Amniotic epithelial cell (primary cell): ENCODE measurements around the gene ADAMTS17.
A peak's percentile ranks its signal among the peaks of the same experiment; 100 is the strongest.

ENCODE experiments used
- DNase-seq: peaks from one replicate; pipeline ENCODE4 v3.0.0-alpha.2; 2010; ENCODE audit warnings: low read depth

Gene ADAMTS17

DNA sequence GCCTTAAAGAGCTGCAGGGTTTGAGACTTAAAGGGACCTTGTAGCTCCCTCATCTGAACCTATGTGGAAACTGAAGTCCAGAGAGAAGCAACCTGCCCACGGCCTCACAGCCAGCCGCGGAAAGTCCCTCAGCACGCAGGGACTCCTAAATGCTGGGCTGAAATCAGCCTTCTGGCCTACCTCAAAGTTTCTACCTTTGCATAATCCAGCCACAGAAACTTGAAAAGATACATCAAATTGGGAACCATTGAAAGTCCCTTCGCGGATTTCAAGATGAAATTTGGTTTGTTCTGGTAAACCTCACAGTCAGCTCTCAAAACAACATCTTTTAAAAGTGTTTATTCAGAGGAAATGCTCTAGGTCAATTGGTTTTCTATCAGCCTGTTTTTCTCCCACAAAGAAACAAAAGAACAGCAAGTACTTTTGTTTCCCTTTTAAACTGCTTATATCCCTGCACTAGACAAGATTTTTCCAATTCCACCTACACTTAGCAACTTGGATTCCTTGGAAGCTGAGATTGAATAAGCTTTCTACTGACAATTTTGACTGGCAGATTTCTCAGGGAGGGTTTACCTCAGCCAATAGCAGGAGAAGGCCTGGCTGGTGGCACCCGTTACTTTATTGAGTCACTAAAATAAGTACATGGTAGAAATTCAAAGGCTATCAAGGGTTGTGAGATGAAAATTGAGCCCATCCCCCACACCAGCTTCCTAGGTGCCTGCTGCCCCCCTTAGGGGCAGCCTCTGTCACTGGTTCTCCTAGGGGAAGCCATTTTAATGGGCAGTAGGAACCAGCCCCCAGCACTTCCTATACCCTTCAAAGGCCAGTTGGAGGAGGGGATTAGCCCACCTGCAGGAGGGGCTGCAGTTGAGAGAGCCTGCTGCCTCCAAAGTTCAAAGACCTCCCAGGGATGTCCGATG, 171.2 kb downstream of the ADAMTS17 start:
- DNase-seq = no peak

GRCh38 chr15:100169615-100170290, 172.0 kb downstream of the ADAMTS17 start:
- DNase-seq = no peak

- no peak for DNase-seq
Observed at GRCh38 chr15:100168787-100169186, 173.0 kb downstream of the ADAMTS17 start.

DNA sequence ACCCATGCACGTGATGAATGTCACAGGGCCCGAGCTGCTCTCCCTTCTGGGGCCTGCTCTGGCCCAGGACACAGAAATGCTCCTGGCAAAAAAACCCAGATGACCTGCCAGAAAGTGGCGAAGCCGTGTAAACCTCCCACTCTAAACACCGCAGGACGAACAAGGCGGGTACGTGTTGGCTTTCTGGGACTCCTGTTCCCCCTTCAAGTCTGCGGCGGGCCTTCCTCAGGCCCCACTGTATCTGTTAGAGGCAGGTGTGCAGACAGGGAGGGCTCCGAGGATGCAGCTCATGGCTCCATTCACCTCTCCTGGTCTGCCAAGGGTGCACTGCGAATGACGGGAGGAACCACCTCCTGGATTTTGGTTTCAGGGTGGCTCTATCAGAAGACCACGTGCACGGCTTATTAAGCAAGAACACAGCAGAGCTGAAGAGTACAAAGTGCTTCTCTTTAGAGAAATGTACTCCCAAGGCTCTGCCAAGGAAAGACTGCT, 173.8 kb downstream of the ADAMTS17 start:
- no peak for DNase-seq

- DNase-seq = no peak
Observed at GRCh38 chr15:100166313-100166712, 175.5 kb downstream of the ADAMTS17 start.

- DNase-seq = no peak
Observed at GRCh38 chr15:100163961-100164360, 177.8 kb downstream of the ADAMTS17 start.

DNA sequence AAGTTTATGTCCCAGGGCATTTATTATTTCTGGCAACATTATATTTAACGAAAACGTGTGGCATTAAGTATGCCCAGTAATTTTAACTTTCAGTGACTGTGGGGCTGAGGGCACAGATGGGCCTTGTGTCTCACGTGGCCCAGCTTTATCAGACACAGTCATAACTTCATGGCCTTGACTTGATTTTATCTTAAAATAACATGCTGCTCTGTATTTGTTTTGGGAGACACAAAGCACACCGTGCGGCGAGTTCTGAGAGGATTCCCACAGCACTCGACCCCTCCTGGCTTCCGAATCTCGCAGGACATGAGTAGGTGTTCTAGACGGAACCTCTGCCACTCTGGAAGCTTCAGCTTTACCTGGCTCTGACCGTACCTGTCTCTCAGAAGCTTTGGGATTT, 180.8 kb downstream of the ADAMTS17 start:
- no peak for DNase-seq

DNA sequence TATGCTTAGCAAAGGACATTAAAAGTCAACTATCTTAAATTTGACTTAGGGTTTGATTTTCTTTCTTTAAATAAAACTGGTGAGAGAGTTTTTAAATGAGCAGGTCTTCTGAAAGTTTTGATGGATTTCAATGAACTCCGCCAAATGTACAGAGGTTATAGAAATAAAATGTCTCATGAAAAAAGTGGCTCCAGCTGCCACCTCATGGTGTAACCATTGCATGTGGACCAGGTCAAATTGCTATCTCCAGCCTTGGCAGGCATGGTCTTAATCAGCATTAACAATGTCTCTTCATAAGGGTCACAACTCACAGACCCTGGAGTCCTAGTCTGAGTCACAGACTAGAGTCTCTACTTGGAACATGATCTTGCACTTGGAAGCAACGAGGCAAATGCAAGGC, 182.3 kb downstream of the ADAMTS17 start:
- DNase-seq = no peak

DNA sequence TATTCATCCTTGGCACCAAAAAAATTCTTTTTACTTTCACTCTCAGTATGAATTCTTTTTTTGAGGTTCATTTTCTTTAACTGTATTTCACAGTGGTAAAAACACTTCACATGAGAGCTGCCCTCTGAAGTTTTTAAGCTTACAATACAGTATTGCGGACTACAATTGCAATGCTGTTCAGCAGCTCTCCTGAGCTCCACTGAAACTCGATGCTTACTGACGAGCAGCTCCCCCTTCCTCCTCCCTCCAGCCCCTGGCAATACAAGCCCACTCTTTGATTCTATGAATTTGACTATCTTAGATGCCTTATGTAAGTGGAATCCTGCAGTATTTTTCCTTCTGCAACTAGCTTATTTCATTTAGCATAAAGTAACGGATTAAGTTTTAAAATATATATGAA, 183.4 kb downstream of the ADAMTS17 start:
- DNase-seq = no peak

DNA sequence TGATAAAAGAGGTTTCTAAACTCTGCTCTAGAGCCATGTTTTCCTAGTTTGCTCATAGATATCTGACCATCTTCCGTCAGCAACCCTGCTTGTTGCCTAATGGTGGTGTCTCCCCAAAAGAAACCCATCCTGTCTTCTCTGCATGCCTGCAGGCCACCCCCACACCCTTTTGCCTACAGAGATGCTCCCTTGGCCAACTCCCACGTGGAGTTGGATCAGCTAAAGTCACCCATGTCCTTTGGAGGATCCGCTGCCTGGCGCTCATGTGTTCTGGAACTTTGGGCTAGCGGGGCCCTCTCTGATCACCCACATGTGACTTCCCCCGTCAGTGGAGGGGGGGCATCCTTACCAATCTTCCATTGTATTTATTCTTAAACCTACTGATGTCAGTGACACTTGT, 185.6 kb downstream of the ADAMTS17 start:
- no peak for DNase-seq

DNA sequence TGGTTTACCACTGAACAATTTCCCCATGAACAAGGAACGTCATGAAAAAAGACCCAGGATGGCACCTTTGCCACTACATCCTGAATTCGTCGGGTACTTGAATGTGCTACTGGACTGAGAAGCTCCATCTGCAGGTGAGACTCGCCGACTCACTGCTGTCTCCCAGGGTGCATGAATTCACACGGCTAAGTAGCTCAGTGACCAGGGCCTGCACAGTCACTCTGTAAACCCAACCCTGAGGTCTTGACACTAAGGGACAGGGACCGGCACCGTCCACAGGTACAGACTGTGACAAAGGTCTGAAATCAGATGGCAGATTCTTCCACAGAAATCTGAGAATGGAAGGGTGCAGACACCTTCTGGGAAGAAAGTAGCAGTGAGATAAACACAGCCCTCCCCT, 187.4 kb downstream of the ADAMTS17 start:
- no peak for DNase-seq

GRCh38 chr15:100152463-100152862, 189.3 kb downstream of the ADAMTS17 start:
- no peak for DNase-seq

DNA sequence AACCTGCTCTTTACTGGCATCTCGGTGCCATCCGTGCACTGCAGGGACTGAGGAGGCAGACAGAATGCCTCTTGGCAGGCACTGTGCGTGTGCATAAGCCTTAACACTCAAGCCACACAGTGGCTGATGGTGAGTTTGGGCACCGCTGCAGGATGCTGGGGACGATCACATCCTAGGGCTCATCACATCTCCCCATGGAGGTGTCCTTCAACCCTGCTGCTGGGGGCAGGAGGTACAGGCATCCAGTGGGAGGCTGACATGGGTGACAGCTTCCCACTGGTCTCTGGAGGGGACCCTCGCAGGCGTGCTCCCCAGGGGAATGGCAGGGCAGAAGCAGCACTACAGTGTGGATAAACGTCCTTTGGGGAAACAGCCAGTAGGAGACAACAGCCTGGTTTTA, 190.9 kb downstream of the ADAMTS17 start:
- DNase-seq = no peak

GRCh38 chr15:100147828-100148227, 193.9 kb downstream of the ADAMTS17 start:
- peak; percentile 17 for DNase-seq

- no peak for DNase-seq
Observed at GRCh38 chr15:100143378-100143777, 198.4 kb downstream of the ADAMTS17 start.

DNA sequence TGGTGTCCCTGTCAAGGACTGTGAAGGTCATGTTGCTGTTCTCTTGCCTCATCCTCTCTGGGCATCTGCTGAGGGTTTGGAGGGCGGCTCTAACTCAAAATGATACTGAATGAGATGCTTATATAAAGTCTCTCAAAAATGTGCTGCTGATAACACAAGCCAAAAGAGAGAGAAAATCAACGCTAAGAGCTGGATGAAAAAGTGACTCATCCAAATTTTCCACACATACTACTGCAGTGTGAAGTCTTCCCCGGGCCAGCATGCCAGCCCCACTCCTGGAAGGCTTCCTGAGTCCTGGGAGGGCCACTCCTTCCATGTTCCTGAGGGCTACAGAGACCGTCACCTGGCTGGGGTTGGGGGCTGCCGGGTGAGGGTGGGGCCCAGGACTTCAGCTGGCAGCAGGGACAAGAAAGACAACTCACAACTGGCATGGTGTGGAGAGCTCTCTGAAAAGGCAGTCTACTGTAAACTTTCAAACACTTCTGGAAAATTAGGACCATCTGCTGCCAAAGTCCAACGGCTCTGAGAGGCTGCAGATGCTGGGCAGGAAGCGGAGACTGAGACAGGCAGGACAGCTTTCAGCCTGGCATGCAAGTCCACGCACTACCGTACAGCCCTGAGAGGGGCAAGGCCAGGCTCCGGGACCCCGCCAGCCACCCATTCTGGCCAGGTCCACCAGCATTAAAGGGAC, 200.3 kb downstream of the ADAMTS17 start:
- no peak for DNase-seq

DNA sequence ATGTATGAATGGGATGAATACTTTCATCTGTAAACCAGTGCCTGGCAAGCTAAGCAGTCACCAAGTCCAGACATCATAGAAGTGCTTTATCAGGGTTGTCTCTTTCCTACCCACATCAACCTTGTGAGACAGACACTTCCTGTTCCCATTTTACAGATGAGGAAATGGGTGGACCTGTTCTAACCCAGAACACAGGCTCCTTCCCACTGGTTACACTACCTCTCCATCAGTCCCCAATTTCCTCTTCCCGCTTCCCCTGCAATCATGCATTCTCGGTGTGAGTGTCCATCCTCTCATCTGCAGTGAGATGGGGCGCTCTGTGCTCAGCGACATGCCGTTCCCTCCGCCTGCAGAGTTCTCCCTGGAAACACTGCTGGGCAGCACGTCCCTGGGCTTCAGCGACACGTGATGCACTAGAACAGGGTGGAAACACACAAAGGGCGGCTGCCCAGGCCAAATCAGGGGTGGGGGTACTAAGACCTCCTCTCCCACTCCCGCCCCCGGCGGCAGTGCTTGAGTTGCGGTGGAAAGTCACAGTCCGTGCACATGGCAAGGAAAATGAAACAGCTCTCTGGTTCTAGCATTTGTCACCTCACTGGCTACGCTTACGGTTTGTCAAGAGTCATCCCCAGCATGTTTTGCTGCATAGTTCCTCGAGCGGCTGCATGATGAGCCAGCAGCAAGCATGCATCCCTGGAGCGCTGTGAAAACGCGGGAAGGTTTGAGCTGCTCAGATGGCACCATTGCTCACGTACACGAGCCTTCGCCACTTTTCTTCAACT, 201.1 kb downstream of the ADAMTS17 start:
- no peak for DNase-seq

- no peak for DNase-seq
Observed at GRCh38 chr15:100134586-100134985, 207.2 kb downstream of the ADAMTS17 start.

- no peak for DNase-seq
Observed at GRCh38 chr15:100134089-100134583, 207.6 kb downstream of the ADAMTS17 start.

DNA sequence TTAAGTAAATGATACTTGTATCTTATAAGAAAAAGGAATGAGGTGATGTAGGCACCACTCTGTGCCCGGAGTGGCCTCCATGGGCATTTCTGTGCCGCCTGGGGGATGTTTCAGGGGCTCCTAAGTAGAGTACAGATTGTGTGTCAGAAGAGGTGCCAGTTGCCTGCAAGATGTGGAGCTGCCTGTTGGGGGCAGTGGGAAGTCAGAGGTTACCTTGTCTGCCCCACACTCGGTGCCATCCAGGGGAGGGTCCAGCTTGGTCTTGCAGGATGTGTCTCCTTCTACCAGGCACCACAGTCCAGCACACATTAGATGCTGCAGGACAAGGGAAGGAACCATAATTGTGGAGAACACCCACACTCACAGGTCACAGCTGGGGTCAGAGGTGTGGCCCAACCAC, 208.8 kb downstream of the ADAMTS17 start:
- no peak for DNase-seq

DNA sequence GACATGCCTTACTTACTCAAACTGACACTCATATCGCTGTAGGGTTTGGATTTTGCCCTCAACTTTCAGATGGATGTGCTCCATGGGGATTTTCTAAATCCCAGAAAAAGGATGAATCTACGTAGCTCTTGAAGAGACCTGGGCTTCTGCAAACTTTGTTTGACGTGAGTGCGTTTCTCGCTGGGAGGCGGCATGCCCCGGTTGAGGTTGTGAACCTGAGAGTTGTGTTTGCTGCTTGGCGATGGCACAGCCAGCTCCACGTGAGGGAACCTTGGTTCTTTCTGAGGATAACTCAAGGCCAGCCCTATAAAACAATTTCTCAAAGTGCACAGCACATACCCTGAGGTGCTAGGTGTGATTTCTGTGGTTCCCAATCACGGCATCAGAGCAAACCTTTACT, 209.5 kb downstream of the ADAMTS17 start:
- no peak for DNase-seq
